ENCODE measurements around the gene ID1.
"Not testable (repeated sequence)": the region's sequence is repeated elsewhere in the genome, so short reads cannot be mapped to it uniquely, and the experiment has no call there.

The ID1 gene

DNA sequence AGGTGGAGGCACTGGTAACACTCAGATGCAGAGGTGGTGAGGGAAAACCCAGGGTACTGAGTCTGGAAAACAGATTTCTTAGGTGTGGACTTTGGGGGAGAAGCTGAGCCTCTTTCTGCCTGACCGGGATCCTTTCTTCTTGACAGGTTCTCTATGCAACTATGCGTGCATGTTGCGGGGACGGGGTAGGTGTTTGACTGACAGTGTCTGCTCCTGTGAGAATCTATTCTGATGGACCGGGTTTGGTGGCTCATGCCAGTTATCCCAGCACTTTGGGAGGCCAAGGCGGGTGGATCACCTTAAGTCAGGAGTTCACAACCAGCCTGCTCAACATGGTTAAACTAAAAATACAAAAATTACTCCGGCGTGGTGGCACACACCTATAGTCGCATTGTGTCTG lies 27.9 kb upstream of the ID1 start:
- no peak overlapping the region for H2BK5ac ChIP-seq (ENCODE audit: low read length)
- no peak overlapping the region for H2BK15ac ChIP-seq (replicated peaks; ENCODE audit: low read depth)
- peaks cover 3% of the 10 kb centered on the region for H3K79me1 ChIP-seq (ENCODE audit: low read length)
- no peak overlapping the region for H3K23ac ChIP-seq (ENCODE audit: low read length)
- no peaks in the 10 kb centered on the region for H3K36me3 ChIP-seq (ENCODE audit: control insufficient read depth, insufficient read depth, low read length)
- H3K4me1 ChIP-seq (ENCODE audit: control insufficient read depth, low read depth, low read length) = peaks cover 5% of the 10 kb centered on the region
- H2AK5ac ChIP-seq (ENCODE audit: low read length) = no peak overlapping the region
- no peaks in the 10 kb centered on the region for H3K79me2 ChIP-seq (ENCODE audit: control insufficient read depth, insufficient read depth, low read length)
- peak overlapping the region; percentile 39 for H3K18ac ChIP-seq (ENCODE audit: low read length)
- no peak overlapping the region for H3K4me3 ChIP-seq (ENCODE audit: low read length)
- H3K27ac ChIP-seq (ENCODE audit: low read depth, low read length) = no peak overlapping the region
- H3K27me3 ChIP-seq (ENCODE audit: insufficient read depth, low read length, poor library complexity) = no peaks in the 10 kb centered on the region
- H3K4ac ChIP-seq (ENCODE audit: low read depth, low read length) = peak overlapping the region; percentile 23
- H3K4me2 ChIP-seq (ENCODE audit: low read length) = no peak overlapping the region
- H4K5ac ChIP-seq (ENCODE audit: low read length) = no peak overlapping the region
- no peak overlapping the region for H3K9ac ChIP-seq (ENCODE audit: low read length)
- WGBS (ENCODE audit: extremely low coverage, insufficient coverage, low lambda C conversion rate) = no CpG with 5 or more reads among the region's 9 CpGs
- no peak for DNase-seq
- peak overlapping the region; percentile 16 for H2BK120ac ChIP-seq (ENCODE audit: low read depth, low read length)
- H4K8ac ChIP-seq (ENCODE audit: low read depth, low read length) = no peak overlapping the region
- H3K56ac ChIP-seq (ENCODE audit: low read length) = peak overlapping the region; percentile 22

DNA sequence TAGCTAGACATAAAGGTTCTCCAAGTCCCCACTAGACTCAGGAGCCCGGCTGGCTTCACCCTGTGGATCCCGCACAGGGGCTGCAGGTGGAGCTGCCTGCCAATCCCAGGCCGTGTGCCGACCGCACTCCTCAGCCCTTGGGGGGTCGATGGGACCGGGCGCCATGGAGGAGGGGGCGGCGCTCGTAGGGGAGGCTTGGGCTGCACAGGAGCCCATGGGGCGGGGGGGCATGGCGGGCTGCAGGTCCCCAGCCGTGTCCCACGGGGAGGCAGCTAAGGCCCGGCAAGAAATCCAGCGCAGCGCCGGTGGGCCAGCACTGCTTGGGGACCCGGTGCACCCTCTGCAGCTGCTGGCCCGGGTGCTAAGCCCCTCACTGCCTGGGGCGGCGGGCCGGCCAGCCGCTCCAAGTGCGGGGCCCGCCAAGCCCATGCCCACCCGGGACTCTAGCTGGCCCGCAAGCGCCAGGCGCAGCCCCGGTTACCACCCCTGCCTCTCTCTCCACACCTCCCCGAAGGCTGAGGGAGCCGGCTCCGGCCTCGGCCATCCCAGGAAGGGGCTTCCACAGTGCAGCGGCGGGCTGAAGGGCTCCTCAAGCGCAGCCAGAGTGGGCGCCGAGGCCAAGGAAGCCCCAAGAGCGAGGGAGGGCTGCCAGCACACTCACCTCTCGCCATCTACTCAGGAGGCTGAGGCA lies 26.5 kb upstream of the ID1 start:
- Histone ChIP-seq H3K4ac (ENCODE audit: low read depth, low read length) (no peak overlapping the region), H3K27ac (ENCODE audit: low read depth, low read length) (no peak overlapping the region), H2BK120ac (ENCODE audit: low read depth, low read length) (no peak overlapping the region), H3K23ac (ENCODE audit: low read length) (no peak overlapping the region), H3K27me3 (ENCODE audit: insufficient read depth, low read length, poor library complexity) (no peaks in the 10 kb centered on the region), H3K9ac (ENCODE audit: low read length) (no peak overlapping the region), H3K4me3 (ENCODE audit: low read length) (no peak overlapping the region), H3K4me2 (ENCODE audit: low read length) (no peak overlapping the region), H2AK5ac (ENCODE audit: low read length) (no peak overlapping the region), H3K79me2 (ENCODE audit: control insufficient read depth, insufficient read depth, low read length) (no peaks in the 10 kb centered on the region), H3K56ac (ENCODE audit: low read length) (peak overlapping the region; percentile 42), H3K79me1 (ENCODE audit: low read length) (peaks cover 3% of the 10 kb centered on the region), H2BK5ac (ENCODE audit: low read length) (no peak overlapping the region), H4K5ac (ENCODE audit: low read length) (no peak overlapping the region), H4K8ac (ENCODE audit: low read depth, low read length) (no peak overlapping the region), H2BK15ac (replicated peaks; ENCODE audit: low read depth) (no peak overlapping the region), H3K18ac (ENCODE audit: low read length) (peak overlapping the region; percentile 22), H3K4me1 (ENCODE audit: control insufficient read depth, low read depth, low read length) (peaks cover 3% of the 10 kb centered on the region), H3K36me3 (ENCODE audit: control insufficient read depth, insufficient read depth, low read length) (no peaks in the 10 kb centered on the region)
- no peak for DNase-seq
- no CpG with 5 or more reads among the region's 43 CpGs for WGBS (ENCODE audit: extremely low coverage, insufficient coverage, low lambda C conversion rate)

DNA sequence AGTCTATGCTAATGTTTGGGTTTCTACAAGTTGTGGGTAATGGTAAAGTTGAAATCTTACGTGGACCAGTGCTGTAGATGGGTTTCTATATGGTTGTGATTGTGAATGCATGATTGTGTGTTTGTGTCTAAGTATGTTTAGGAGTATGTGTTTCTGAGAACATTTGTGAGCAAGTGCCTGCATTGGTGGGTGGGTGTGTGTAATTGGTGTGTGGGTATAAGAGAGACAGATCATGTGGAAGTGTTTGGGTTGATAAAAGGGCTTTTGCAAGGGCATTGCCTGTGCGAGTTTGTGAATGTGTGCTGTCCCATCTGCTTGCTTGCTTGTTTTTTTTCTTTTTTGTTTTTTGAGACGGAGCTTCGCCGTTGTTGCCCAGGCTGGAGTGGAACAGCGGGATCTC lies 25.8 kb upstream of the ID1 start:
- Histone ChIP-seq H4K8ac (ENCODE audit: low read depth, low read length) (no peak overlapping the region), H3K4me3 (ENCODE audit: low read length) (no peak overlapping the region), H3K56ac (ENCODE audit: low read length) (peak overlapping the region; percentile 60), H2BK15ac (replicated peaks; ENCODE audit: low read depth) (no peak overlapping the region), H3K79me2 (ENCODE audit: control insufficient read depth, insufficient read depth, low read length) (no peaks in the 10 kb centered on the region), H2BK5ac (ENCODE audit: low read length) (no peak overlapping the region), H3K18ac (ENCODE audit: low read length) (no peak overlapping the region), H3K23ac (ENCODE audit: low read length) (no peak overlapping the region), H3K4ac (ENCODE audit: low read depth, low read length) (no peak overlapping the region), H3K27me3 (ENCODE audit: insufficient read depth, low read length, poor library complexity) (no peaks in the 10 kb centered on the region), H3K4me2 (ENCODE audit: low read length) (no peak overlapping the region), H3K4me1 (ENCODE audit: control insufficient read depth, low read depth, low read length) (no peaks in the 10 kb centered on the region), H3K79me1 (ENCODE audit: low read length) (no peaks in the 10 kb centered on the region), H2AK5ac (ENCODE audit: low read length) (peak overlapping the region; percentile 90), H2BK120ac (ENCODE audit: low read depth, low read length) (no peak overlapping the region), H3K27ac (ENCODE audit: low read depth, low read length) (no peak overlapping the region), H3K9ac (ENCODE audit: low read length) (no peak overlapping the region), H4K5ac (ENCODE audit: low read length) (no peak overlapping the region), H3K36me3 (ENCODE audit: control insufficient read depth, insufficient read depth, low read length) (no peaks in the 10 kb centered on the region)
- no CpG with 5 or more reads among the region's 6 CpGs for WGBS (ENCODE audit: extremely low coverage, insufficient coverage, low lambda C conversion rate)
- no peak for DNase-seq

DNA sequence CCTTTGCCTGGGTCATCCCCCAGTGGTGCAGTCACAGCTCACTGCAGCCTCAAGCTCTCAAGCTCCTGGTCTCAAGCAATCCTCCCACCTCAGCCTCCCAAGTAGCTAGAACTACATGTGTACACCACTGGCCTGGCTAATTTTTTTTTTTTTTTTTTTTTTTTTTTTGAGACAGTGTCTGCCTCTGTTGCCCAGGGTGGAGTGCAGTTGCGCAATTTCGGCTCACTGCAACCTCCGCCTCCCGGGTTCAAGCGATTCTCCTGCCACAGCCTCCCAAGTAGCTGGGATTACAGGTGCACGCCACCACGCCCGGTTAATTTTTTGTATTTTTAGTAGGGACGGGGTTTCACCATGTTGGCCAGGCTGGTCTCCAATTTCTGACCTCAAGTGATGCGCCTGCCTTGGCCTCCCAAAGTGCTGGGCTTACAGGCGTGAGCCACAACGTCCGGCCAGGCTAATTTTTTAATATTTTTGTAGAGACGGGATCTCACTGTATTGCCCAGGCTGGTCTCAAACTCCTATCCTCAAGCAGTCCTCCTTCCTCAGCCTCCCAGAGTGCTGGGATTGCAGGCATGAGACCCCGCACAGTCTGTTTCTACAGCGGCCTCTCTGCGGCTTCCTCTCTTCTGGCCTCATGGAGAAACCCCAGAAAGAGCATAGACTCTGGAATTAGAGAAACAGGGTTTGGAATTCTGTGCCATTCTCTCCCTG lies 25.0 kb upstream of the ID1 start:
- not testable (repeated sequence) for H3K23ac ChIP-seq (ENCODE audit: low read length); H2AK5ac ChIP-seq (ENCODE audit: low read length); H3K4ac ChIP-seq (ENCODE audit: low read depth, low read length); H3K36me3 ChIP-seq (ENCODE audit: control insufficient read depth, insufficient read depth, low read length); H2BK120ac ChIP-seq (ENCODE audit: low read depth, low read length); H3K79me2 ChIP-seq (ENCODE audit: control insufficient read depth, insufficient read depth, low read length); H3K18ac ChIP-seq (ENCODE audit: low read length); H3K4me3 ChIP-seq (ENCODE audit: low read length); DNase-seq; H3K79me1 ChIP-seq (ENCODE audit: low read length); H3K4me2 ChIP-seq (ENCODE audit: low read length); H3K27me3 ChIP-seq (ENCODE audit: insufficient read depth, low read length, poor library complexity); H2BK5ac ChIP-seq (ENCODE audit: low read length); H4K5ac ChIP-seq (ENCODE audit: low read length); H4K8ac ChIP-seq (ENCODE audit: low read depth, low read length); H3K4me1 ChIP-seq (ENCODE audit: control insufficient read depth, low read depth, low read length); H3K9ac ChIP-seq (ENCODE audit: low read length)
- Histone ChIP-seq H2BK15ac (replicated peaks; ENCODE audit: low read depth) (peak overlapping the region; percentile 37), H3K56ac (ENCODE audit: low read length) (peak overlapping the region; percentile 31), H3K27ac (ENCODE audit: low read depth, low read length) (peak overlapping the region; percentile 48)
- WGBS (ENCODE audit: extremely low coverage, insufficient coverage, low lambda C conversion rate) = no CpG with 5 or more reads among the region's 17 CpGs

DNA sequence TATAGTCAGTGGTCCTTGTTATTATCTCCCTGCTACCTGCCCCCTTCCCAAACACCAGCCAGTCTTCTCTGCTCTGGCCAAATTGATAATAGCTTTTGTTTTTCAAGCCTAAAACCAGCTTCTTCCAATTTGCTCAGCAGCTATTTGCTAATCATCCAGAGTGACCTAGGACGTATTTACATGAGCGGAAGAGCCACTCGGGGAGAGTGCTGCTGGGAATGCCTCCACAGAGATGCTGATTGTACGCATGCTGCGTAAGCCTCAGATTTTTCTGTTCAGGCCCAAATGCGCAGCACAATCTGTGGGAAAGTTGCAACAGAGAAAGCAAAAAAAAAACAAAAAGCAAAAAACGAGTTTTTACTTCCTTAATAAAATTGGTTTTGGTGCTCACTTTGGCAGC lies 24.4 kb upstream of the ID1 start:
- WGBS (ENCODE audit: extremely low coverage, insufficient coverage, low lambda C conversion rate) = no CpG with 5 or more reads among the region's 7 CpGs

More for the DNA sequence above, 24.4 kb upstream of the ID1 start:
- Histone ChIP-seq H3K56ac (ENCODE audit: low read length) (peak overlapping the region; percentile 18), H2BK5ac (ENCODE audit: low read length) (no peak overlapping the region), H3K79me2 (ENCODE audit: control insufficient read depth, insufficient read depth, low read length) (no peaks in the 10 kb centered on the region), H3K27ac (ENCODE audit: low read depth, low read length) (peak overlapping the region; percentile 48), H2BK120ac (ENCODE audit: low read depth, low read length) (no peak overlapping the region), H3K9ac (ENCODE audit: low read length) (peak overlapping the region; percentile 3), H3K4ac (ENCODE audit: low read depth, low read length) (no peak overlapping the region), H3K23ac (ENCODE audit: low read length) (no peak overlapping the region), H3K4me1 (ENCODE audit: control insufficient read depth, low read depth, low read length) (no peaks in the 10 kb centered on the region), H3K27me3 (ENCODE audit: insufficient read depth, low read length, poor library complexity) (no peaks in the 10 kb centered on the region), H4K8ac (ENCODE audit: low read depth, low read length) (no peak overlapping the region), H2AK5ac (ENCODE audit: low read length) (no peak overlapping the region), H3K79me1 (ENCODE audit: low read length) (no peaks in the 10 kb centered on the region), H4K5ac (ENCODE audit: low read length) (no peak overlapping the region), H3K4me2 (ENCODE audit: low read length) (no peak overlapping the region), H2BK15ac (replicated peaks; ENCODE audit: low read depth) (no peak overlapping the region), H3K36me3 (ENCODE audit: control insufficient read depth, insufficient read depth, low read length) (no peaks in the 10 kb centered on the region), H3K4me3 (ENCODE audit: low read length) (no peak overlapping the region), H3K18ac (ENCODE audit: low read length) (no peak overlapping the region)
- no peak for DNase-seq

All from mesendoderm (in vitro differentiated cells).